ENCODE measurements around the gene TYMP.
"Not testable (repeated sequence)": the region's sequence is repeated elsewhere in the genome, so short reads cannot be mapped to it uniquely, and the experiment has no call there.

Gene TYMP

DNA sequence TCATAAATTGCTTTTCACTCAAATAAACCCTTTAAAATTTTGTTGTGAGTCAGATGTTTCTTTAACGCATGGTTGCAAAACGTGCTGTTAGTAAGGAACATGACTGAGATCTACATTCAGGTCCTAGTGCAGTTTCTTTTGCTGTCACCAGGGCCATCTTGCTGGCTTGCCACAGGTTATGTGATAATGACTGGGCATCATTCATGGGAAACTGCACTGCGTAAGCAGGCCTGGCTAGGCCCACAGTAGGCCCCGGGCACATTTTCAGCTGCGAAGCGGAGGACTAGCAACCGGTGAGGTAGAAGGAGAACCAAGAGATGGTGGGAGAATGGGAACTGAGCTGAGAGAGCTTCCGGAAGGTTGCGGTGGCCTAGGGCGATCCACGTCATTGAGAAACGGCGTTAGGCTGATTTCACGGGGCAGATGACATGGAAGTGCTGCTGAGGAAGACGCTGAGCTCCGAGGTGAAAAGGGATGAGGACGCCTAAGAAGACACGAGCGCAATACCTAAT is 12.7 kb upstream of the TYMP start:
- no peak for DNase-seq (ENCODE audit: low read depth in 2 of 3, low spot score in 1 of 3)

DNA sequence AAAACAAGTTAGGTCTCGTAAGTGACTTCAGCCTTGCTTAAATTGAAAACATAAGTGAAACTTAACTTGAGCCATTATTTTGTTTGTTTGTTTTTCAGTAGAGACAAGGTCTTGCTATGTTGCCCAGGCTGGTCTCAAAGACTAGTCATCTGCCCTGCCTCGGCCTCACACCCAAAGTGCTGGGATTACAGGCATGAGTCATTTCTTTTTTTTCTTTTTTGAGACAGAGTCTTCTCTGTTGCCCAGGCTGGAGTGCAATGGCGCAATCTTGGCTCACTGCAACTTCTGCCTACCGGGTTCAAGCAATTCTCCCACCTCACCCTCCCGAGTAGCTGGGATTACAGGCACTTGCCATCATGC is 11.8 kb upstream of the TYMP start:
- DNase-seq (ENCODE audit: low read depth in 2 of 3, low spot score in 1 of 3) = not testable (repeated sequence)

DNA sequence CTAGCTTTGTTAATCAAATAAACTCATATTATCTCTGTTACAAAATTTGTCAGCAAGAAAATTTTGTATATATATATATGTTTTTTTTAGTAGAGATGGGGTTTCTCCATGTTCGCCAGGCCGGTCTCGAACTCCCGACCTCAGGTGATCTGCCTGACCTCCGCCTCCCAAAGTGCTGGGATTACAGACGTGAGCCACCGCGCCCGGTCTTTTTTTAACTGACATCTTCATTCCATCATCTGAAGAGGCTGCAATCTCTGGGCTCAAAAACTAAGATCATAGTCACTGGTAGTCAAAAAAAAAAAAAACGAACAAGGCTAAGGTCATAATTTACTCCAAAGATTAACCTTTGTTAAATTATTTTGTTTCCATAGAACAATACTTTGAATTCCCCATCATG is 10.6 kb upstream of the TYMP start:
- DNase-seq (ENCODE audit: low read depth in 2 of 3, low spot score in 1 of 3) = no peak

DNA sequence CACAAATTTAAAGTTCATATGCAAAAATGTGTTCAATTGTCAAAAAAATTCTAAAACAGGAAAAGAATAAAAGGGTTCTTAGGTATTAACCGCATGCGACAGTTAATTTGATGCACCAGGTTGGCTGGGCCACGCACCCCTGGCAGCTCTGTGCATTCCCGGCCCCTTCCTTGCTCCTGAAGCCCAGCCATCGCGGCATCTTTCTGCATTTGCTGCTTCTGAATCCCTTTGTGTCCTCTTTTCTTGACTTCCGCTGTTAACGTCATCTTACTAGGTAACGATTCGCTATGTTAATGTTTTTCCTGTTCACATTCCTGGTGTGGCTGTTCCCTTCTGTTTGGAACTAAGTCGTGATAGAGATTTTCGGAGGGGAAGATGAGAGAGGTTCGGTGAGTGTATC is 8.0 kb upstream of the TYMP start:
- no peak for DNase-seq (ENCODE audit: low read depth in 2 of 3, low spot score in 1 of 3)

DNA sequence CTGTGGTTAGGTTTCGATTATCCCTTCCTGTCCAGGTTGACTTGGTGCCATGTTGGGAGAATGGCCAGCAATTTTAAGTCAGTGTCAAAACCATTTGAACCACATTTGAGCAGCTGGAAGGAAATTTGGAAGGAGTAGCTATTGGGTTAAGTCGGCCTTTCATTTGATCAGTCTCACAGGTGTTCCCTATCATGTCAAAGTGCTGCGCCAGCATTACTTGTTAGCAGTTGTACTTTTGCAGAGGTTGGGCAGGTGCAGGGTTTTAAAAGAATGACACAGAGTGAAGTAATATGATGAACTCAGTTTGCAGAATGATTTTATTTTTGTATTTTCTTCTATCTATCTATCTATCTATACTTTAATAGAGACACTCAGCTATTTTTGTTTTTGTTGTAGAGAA is 6.4 kb upstream of the TYMP start:
- DNase-seq (ENCODE audit: low read depth in 2 of 3, low spot score in 1 of 3) = no peak

DNA sequence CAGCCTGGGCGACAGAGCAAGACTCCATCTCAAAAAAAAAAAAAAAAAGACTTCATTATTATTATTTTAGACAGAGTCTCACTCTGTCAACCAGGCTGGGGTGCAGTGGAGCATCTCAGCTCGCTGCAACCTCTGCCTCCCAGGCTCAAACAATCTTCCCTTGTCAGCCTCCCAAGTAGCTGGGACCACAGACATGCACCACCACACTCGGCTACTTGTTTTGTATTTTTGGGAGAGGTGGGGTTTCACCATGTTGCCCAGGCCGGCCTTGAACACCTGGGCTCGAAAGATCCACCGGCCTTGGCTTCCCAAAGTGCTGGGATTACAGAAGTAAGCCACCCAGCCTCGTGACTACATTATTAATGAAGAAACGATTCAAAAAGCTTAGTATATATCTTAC is 5.3 kb upstream of the TYMP start:
- DNase-seq (ENCODE audit: low read depth in 2 of 3, low spot score in 1 of 3) = no peak

DNA sequence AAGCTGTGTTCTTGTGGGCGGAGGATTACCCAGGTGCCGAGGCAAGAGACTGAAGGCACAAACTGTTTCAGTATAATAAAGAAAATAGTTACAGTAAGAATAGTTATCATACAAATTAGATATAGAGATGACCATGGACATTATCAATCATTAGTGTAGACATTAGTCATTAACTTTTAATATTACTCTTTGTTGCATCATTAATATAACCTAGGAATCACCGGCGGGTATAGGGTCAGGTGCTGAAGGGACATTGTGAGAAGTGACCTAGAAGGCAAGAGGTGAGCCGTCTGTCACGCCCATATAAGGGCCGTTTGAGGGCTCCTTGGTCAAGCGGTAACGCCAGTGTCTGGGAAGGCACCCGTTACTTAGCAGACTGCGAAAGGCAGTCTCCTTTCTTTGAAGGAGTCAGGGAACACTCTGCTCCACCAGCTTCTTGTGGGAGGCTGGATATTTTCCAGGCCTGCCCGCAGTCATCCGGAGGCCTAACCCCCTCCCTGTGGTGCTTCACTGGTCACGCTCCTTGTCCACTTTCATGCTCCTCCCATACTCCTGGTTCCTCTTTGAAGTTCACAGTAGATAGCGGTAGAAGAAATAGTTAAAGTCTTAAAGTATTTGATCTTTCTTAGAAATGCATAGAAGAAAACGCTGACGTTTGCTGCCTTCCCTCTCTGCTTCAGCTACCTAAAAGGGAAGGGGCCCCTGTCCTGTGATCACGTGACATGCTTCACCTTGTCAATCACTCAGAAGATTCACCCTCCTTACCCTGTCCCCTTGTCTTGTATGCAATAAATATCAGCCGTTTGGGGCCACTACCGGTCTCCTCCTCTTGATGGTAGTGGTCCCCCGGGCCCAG is 4.3 kb upstream of the TYMP start:
- not testable (repeated sequence) for DNase-seq (ENCODE audit: low read depth in 2 of 3, low spot score in 1 of 3)

DNA sequence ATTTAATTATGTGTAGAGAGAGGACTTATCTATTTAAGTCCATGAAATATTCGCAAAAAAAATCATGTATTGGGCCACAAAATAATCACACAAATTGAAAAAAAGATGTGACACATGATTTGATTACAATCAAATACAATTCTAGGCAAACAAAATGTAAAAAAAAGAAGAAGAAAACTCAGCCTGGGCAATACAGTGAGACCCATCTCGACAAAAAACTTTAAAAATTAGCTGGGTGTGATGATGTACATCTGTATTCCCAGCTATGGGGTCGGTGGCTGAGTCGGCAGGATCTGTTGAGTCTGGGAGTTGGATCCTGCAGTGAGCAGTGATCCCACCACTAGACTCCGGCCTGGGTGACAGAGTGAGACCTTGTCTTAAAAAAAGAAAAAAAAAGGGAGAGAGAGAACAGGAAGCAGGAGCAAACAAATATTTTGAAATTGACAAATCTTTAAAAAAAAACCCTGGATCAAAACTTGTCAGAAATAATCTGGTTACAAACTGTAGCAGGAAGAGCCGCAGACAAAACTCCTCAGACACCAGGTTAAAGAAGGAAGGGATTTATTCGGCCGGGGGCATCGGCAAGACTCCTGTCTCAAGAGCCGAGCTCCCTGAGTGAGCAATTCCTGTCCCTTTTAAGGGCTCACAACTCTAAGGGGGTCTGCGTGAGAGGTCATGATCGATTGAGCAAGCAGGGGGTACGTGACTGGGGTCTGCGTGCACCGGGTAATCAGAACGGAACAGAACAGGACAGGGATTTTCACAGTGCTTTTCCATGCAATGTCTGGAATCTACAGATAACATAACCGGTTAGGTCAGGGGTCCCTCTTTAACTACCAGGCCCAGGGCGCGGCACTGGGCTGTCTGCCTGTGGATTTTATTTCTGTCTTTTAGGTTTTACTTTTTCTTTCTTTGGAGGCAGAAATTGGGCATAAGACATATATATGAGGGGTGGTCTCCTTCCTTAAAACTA is 3.3 kb upstream of the TYMP start:
- no peak for DNase-seq (ENCODE audit: low read depth in 2 of 3, low spot score in 1 of 3)

DNA sequence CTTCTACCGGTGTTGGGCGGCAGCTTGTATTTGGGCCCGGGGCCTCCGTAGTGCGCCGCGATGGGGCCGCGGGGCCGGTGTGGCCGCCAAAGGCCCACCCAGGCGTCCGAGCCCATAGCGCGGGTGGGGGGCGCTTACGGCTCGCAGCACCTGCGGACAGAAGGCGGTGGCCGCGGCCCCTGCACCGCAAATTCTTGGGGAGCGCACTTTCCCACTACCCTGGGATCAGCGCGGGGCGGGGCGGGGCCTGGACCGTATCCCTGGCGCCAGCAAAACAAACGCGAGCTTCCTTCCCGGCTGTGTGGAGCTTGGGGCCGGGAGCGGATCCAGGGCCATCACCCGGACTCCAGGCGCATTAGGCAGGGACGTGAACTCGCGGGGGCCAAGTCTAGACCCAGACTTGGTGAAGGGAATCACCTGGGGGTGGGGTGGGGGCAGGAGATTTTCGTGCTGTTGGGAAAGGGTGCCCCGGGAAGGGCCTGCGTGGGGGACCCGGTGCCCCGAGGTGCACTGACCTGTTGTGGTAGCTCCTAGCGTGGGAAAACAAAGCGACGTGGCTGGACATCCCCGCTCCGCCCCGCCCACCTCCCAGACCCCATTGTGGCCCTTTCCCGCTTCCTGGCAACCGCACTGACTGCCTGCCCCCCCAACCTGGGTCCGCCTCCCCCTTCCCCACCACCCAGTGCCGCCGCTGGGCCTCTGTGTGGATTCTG is 2.3 kb upstream of the TYMP start:
- DNase-seq (ENCODE audit: low read depth in 2 of 3, low spot score in 1 of 3) = no peak

DNA sequence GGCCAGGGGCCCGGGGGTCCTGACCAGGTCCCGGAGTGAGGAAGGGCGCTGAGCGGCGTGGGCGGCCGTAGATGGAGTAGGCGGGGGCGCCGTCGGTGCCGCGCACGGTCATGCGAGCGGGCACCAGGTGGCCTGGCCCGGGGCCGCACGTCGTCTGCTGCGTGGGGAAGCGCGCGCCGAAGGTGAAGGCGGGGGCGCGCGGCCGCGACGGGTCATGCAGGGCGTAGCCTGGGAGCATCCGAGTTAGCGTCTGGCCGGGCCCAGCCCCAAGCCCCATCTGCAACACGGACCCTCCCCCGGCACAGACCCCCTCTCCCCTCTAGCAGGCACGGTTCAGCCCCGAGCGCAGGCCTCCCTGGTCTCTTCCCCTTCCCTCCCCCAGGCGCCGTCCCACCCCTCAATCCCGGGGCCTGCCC is 1.7 kb upstream of the TYMP start:
- peak in 1 of 3 donors; percentile 72 for DNase-seq (ENCODE audit: low read depth in 2 of 3, low spot score in 1 of 3)

DNA sequence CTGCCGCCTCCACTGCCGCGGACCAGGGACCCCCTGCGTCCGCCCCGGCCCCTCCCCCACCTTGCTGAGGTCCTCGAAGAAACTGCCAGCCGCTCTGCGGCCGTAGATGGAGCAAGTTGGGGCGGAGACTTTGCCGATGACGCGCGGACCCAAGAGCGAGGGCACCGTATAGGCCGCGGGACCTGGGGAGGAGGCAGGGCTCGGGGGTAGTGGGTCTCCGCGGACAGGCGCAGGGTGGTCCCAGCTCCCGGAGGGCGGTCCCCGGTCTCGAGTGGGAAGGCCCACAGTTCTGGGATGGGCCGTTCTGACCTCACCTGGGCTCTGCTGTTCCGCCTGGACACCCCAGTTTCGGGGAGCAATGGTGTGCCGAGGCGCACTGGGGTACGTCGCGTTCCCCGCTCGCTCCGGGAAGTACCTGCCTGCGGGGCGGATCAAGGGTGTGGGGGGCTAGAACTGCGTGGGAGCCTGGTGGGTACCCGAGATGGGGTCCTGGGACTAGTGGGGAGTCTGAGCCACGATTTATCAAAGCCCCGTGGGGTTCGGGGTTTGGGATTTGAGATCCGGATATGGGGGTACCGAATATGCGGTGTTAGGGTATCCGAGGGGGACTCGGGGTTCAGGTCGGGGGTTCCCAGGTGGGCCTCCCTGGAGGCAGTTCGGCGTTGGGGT is 1.2 kb upstream of the TYMP start:
- peak; percentile 73 to 86 (median 74) for DNase-seq (ENCODE audit: low read depth in 2 of 3, low spot score in 1 of 3)

DNA sequence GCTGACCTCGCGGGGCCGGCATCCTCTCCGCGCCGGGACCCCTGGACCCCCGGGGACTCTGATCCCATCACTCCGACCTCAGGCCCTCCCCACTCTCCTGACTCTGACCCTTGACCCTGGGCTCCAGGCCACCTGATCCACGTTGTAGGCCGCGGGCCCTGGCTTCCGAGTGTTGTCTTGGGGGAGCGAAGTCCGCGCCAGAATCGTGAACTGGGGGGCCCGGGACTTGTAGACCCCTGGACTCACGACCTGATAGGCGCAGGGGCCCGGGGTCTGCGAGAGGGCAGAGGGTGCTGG is 716 bp upstream of the TYMP start:
- no peak for DNase-seq (ENCODE audit: low read depth in 2 of 3, low spot score in 1 of 3)

DNA sequence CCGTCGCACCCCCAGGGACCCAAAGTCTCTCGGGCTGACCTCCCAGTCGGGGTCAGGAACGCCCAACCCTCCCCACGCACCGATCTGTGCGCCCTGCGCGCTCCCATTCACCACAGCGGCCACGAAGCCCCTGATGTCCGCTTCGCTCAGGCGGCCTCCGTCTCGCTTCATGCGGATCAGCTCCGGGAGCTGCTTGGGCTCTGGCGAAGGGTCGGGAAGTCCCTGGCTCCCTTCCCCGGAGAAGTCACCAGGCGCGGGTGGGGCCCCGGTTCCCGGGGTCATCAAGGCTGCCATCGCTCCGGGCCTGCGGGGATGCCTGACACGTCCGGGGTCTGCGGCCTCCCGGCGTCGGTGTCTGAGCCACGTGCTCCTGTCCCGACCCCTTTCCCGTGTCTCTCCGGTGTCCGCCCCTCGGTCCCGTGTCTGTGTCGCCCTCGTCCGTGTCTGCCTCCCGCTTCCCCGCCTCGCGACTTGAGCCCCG is 356 bp downstream of the TYMP start:
- no peak for DNase-seq (ENCODE audit: low read depth in 2 of 3, low spot score in 1 of 3)

DNA sequence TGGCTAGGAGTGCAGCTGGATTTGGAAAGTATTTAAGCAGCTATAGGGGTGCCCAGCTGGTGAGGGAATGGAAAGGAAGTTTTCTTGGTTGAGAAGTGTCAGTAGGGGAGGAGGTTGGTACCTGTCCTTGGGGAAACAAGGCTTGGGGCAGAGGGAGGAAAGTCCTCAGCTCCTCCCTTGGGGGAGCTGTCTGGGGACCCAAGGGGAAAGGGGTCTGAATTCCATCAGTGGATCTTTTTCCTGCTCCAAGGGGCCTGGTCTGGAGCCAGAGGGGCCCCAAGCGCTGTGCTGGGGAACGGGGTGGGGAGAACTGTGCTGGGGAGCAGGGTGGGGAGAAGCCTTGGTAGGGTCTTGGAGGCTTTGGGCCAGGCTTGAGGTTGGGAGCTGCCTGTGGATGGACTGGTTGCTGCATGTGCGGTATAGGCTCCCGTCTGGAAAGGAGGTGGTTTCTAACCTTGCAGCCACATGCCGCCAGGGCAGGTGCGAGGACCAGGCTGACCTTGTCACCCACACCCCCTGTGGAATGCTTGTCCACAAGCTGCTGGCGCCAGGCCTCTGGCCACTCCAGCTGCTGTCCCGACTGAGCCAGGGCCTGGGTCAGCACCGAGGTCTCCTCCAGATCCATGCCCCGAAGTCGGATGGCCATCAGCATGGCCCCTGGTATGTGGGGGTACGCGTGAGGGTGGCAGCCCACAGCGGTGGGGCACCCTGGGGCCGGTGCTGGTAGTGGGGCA is 963 bp downstream of the TYMP start:
- no peak for DNase-seq (ENCODE audit: low read depth in 2 of 3, low spot score in 1 of 3)

DNA sequence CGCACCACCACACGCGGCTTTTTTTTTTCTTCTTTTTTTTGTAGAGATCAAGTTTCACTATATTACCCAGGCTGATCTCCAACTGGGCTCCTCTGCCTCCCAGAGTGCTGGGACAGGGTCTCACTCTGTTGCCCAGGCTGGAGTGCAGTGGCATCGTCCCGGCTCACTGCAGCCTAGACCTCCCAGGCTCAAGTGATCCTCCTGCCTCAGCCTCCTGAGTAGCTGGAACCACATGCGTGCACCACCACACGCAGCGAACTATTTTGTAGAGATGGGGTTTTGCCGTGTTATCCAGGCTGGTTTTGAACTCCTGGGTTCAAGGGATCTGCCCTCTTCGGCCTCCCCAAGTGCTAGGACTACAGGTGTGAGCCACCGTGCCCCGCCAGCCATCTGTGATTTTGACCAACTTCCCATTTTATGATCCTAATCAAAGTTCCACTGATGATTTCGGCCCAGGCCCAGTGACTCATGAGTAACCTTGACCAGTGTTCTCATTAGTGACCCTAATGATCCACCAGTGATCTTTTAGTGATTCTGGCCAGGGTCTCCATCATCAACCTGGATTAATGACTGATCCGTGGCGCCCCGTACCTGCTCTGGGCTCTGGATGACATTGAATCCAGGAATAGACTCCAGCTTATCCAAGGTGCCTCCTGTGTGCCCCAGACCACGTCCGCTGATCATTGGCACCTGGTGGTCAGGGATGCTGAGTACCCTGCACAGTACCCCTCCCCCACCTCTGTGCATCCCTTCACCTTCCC is 1.7 kb downstream of the TYMP start:
- no peak for DNase-seq (ENCODE audit: low read depth in 2 of 3, low spot score in 1 of 3)

DNA sequence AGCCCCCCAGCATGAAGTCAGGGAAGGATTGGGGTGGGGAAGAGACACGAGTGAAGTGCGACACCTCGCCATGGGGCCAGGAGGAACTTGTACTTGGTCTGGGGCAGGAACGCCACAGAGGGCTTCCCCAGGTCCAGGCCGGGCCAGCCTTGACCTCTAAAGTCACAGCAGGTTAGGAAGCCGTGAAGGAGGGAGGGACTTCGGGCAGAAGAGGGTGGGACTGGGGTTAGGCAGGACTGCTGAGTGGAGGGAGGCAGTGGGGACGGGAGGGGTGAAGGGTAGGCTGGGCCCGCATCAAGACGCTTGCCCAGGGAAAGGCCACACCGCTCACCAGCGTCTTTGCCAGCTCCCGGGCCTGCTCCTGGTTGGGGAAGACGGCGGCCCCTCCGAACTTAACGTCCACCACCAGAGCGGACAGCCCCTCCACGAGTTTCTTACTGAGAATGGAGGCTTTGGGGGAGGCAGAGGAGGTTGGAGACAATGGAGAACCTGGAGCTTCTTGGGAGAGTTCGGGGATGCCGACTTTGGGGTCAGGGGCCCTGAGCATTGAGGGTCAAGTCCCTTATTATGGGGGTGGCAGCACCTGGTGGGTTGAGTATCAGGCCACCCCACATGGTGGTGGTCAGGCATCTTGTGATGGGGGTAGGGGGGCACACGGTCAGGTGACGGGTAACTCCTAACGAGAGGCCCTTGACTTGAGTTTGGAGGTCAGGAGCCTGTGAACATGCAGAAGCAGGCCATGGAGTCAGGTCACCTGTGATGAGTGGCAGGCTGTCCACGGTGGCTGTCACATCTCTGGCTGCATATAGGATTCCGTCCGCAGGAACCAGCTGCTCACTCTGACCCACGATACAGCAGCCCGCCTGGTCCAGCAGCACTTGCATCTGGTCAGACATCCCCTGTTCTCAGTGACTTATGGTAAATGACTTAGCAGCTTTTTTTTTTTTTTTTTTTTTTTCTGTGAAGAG is 2.7 kb downstream of the TYMP start:
- no peak for DNase-seq (ENCODE audit: low read depth in 2 of 3, low spot score in 1 of 3)

DNA sequence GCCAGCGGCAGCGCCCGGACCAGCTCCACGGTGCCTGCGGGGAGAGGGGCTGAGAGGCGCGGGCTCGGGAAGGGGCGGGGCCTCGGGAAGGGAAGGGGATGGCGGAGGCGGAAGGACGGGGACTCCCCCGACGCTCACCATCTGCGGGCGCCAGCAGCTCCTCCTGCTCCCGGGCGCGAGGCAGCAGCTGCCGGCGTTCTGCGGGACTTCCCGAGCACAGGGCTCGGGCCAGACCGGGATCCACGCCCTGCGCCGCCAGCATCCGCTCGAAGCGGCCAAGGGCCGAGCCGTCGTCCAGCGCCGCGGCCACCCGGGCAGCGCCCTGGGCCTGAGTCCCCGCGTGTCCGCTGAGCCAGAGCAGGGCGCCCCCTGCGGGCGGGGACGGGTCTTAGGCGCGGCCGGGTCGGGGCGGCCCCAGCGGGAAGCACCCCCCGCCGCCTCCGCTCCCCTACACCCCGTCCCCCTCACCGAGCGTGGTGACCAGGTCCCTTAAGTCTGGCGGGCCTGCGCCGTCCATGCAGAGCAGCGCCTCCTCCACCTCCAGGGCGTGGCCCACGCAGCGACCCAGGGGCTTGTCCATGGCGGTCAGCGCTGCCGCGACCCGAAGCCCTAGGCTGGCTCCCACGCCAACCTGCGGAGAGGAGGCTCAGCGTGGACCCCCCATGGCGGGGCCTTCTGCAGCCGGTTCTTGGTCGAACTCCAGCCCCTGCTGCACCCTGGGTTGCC is 3.5 kb downstream of the TYMP start:
- DNase-seq (ENCODE audit: low read depth in 2 of 3, low spot score in 1 of 3) = peak; percentile 81 to 87 (median 81)

DNA sequence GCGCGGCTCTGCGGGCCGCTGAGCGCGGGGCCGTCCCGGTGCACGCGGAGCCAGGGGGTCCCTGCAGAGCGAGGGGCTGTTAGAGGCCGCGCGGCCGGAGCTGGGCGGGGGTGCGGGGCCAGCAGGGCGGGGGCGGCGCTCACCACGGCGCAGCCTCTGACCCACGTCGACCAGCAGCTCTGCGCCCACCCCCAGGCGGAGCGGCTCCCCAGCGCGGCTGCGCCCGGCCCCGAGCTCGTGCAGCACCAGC is 4.0 kb downstream of the TYMP start:
- DNase-seq (ENCODE audit: low read depth in 2 of 3, low spot score in 1 of 3) = no peak

All from stimulated activated CD4-positive, alpha-beta T cell treated with anti-CD3 and anti-CD28 coated beads, Interleukin-12 subunit alpha, Interleukin-12 subunit beta, amount 100 ng/mL, for 48 hours (primary cell).